HG02870 (cell line): ENCODE results near the gene TXNDC11.

Experiments
- ATAC-seq: cut with Tn5 transposase; IDR thresholded peaks from one replicate; pipeline ENCODE4 v1.9.1; 2021; ENCODE audit warnings: mild to moderate bottlenecking, moderate library complexity; ENCODE audit not compliant: unreplicated experiment

The TXNDC11 gene

GRCh38 chr16:11676799-11677198 is 65.9 kb downstream of the TXNDC11 start:
- ATAC-seq, result no peak

DNA sequence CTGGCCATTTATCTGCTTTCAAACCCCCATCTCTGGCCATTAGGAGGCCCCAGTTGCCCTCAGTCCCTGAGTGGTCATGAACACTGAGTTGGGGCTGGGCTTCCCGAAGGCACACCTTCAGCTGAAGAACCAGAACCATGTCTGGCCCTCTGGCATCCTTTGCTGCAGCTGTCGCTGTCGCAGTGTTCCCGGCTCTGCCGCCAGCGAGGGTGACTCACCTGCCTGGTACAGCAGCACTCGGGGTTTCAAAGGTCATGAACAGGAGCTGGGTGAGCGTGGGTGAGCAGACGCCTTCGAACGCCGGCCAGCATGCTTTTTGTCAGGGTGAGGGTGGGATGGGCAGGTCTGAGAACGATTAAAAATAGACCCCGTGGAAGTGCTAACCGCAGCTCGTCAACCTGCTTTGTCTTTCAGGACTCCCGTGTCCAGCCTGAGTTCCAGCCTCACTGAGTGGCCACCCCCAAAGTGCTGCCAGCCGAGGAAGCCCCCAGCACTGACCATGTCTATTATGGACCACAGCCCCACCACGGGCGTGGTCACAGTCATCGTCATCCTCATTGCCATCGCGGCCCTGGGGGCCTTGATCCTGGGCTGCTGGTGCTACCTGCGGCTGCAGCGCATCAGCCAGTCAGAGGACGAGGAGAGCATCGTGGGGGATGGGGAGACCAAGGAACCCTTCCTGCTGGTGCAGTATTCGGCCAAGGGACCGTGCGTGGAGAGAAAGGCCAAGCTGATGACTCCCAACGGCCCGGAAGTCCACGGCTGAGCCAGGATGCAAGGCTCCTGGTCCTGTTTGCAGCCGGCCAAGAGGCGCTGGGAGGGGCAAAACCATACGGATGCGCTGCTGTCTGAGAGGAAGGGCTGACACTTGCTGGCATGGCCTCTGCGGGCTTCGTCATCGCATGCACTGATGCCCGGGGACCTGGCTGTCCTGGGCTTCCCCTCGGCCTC is 66.8 kb downstream of the TXNDC11 start:
- no peak for ATAC-seq

- no peak for ATAC-seq
These were observed 67.7 kb downstream of the TXNDC11 start for GRCh38 chr16:11674818-11675560.

- no peak for ATAC-seq
These were observed 68.4 kb downstream of the TXNDC11 start for GRCh38 chr16:11674001-11674817.

GRCh38 chr16:11673091-11674000 is 69.3 kb downstream of the TXNDC11 start:
- ATAC-seq, result no peak

DNA sequence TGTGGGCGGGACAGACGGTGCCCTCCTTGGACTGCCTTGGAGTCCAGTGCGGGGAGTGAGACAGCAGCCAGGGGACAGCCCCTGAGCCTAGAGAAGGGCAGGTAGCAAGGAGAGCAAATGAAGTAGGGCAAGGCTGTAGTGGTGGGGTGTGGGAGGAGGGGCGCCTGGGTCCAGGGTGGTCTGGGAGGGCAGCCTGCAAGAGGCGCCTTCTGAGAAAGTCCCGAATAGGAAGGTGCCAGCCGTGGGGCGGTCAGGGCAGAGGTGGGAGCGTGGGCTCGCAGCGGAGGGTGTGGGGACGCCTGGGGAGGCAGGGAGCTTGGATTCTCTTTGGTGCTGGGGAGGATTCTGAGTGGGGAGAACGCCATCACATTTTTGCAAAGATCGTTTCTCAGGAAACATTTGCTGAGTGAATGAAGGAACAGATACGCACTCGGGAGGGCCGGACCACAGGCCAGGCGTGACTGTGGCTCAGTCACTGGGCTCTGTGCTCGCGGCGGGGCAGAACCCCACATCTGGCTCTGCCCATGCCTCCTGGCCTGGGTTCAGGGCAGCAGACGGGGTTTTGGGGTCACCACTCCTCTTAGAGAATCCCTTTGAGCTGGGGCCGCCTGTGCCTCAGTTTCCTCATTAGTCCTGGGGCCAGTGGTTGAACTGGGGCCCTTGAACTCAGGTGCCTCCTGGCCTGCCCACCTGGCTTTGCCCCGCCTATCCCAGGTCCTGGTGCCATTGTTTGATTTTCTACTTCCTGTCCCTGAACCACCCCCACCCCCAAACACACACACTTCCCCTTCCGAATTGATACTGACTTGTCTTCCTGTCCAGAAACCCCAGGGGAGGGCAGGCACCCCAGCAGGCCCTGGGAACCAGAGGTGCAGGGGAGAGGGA is 70.2 kb downstream of the TXNDC11 start:
- ATAC-seq, result no peak

DNA sequence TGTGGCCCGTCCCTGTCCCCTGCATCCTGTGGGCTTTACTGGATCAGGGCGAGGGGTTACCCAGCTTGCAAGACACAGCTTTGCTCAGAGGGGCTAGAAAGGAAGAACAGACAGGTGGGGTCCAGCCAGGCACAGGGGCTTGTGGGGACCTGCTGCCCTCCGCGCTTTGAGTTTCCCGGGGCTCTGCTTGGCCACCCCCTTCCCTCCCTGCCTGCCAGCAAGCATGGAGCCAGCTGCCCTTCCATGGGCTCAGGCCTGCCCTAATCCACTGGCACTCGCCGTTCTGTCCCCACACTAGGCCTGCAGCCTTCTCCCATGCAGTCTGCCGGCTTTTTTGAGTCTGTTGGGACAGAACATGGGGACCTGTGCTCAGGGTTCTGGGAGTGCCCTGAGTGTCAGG is 71.0 kb downstream of the TXNDC11 start:
- ATAC-seq, result no peak

- ATAC-seq, result no peak
These were observed 71.4 kb downstream of the TXNDC11 start for GRCh38 chr16:11671271-11671670.

DNA sequence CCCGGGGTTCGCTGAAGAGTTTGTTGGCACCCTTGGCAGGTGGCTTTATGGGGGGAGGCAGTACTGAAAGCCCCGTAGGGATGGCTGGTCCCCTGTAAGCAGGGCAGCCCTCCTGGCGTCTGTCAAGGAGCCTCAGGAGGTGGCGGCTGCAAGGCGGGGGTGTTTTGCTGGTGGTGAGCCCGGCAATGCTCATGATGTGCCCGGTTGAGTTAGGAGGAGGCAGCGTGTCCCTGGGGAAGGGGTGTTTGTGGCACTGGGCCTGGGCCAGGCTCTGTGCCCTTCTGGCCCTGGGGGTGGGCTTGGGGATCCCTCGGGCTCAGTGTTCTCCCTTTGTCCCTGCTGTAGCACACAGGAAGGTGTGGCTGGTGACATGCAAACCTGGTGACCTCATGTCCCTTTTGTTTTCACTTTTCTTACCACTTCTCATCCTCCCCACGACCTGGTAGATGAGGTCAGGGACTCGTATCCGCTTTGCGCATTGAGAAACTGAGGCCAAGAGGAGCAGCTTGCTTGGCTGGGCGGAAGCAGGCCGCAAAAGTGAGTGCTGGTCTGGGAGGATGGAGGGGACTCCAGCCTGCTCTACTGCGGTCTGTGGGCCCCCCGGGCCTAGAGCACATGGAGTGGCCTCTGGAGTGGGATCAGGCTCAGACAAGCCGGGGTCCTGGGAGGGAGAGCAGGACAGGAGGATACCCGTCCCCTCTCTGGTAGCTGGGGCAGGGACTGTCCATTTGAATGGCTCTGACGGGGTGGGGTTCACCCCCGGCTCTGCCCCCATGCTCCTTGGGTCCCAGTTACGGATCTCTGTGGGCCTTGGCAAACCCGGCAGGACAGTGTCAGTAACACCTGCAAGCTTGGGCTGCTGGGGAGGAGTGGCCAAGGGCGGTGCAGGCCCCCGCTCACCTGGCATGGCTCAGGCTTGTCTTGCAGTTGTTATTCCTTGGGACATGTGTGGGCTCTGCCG is 72.2 kb downstream of the TXNDC11 start:
- peak; percentile 34 for ATAC-seq

- ATAC-seq, result no peak
These were observed 73.1 kb downstream of the TXNDC11 start for GRCh38 chr16:11669380-11670146.

GRCh38 chr16:11668623-11669379 is 73.9 kb downstream of the TXNDC11 start:
- no peak for ATAC-seq

- ATAC-seq, result peak; percentile 53
These were observed 74.6 kb downstream of the TXNDC11 start, which contains the start of gene SNN for GRCh38 chr16:11667824-11668622. TSS of gene SNN (plus strand) at chr16:11668455. CDS start at chr16:11676060, 7,605 bp downstream.

GRCh38 chr16:11667221-11667823 is 75.3 kb downstream of the TXNDC11 start:
- ATAC-seq, result no peak

DNA sequence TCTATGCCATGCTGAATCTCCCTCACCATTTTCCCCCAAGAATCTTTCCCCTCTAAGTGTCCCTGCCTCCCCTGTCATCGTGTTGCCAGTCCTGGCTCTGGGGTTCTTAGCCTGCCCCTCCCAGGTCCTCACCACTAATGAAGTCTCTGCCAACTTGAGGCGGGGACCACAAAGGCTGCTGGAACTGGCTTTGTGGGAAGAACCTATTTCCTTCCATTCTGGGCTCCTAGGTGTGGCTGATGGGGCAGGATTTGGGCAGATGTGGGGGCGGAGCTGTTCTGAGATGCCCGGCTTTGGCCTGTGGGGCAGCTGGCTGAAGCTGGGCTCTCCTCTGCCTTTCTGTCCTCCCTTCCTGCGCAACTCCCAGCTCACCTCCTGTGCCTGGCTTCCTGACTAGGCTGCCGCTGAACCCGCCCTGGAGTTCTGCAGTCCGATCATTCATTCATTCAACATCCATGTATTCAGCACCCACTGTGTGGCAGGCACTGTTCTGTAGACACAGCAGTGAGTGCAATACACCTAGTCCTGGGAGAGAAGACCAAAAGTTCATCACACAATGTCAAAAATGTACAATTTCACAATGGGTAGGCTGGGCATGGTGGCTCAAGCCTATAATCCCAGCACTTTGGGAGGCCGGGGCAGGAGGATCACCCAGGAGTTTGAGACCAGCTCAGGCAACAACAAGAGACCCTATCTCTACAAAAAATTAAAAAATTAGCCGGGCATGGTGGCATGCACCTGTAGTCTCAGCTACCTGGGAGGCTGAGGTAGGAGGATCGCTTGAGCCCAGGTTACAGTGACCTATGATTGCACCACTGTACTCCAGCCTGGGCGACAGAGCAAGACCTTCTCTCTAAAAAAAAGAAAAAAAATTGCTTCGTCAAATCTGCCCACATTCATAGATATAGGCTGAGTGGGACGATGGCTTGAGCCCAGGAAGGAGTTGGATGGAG is 76.3 kb downstream of the TXNDC11 start:
- ATAC-seq, result no peak
